Lung (tissue), 12 donors: ENCODE results near the gene SEMA3C. TPM values are rescaled to one million over a fixed set of nuclear protein-coding genes. Genes with fewer than 3 reads are reported as not detected.
A peak's percentile ranks its signal among the peaks of the same experiment; 100 is the strongest.

ENCODE experiments used
- ATAC-seq: fragments of 200-7000 bp; cut with Tn5 transposase; one replicate; pipeline ENCODE4 v1.9.1; 2020; ENCODE audit warnings: moderate number of reproducible peaks; ENCODE audit not compliant: insufficient read depth, low FRiP score
- DNase-seq, 3 donors: peaks; one replicate each; pipeline ENCODE4 v3.0.0-alpha.2; 2013 to 2017
- H3K27ac ChIP-seq, 2 donors: one replicate each; pipeline ENCODE4 v1.5.1; 2013; ENCODE audit warnings: mild to moderate bottlenecking in 2 of 2, moderate library complexity in 2 of 2, control low read depth in 1 of 2, inconsistent platforms in 1 of 2, low read depth in 1 of 2, low read length in 1 of 2
- H3K27me3 ChIP-seq, 3 donors: one replicate each; pipeline ENCODE4 v1.5.1; 2013; ENCODE audit warnings: low read length in 2 of 3; ENCODE audit not compliant: control insufficient read depth in 3 of 3, insufficient read depth in 3 of 3
- H3K36me3 ChIP-seq, 4 donors: one replicate each; pipeline ENCODE4 v1.5.1; 2013; ENCODE audit warnings: low read length in 4 of 4, mild to moderate bottlenecking in 1 of 4, moderate library complexity in 1 of 4; ENCODE audit not compliant: control insufficient read depth in 4 of 4, insufficient read depth in 4 of 4
- H3K4me1 ChIP-seq, 5 donors: one replicate each; pipeline ENCODE4 v1.5.1; 2013; ENCODE audit warnings: low read length in 5 of 5, mild to moderate bottlenecking in 2 of 5, moderate library complexity in 1 of 5; ENCODE audit not compliant: control insufficient read depth in 5 of 5, insufficient read depth in 5 of 5
- H3K4me3 ChIP-seq: one replicate; pipeline ENCODE4 v1.5.1; 2013; ENCODE audit warnings: mild to moderate bottlenecking, control low read depth, moderate library complexity
- H3K9ac ChIP-seq, 2 donors: one replicate each; pipeline ENCODE4 v1.5.1; 2013; ENCODE audit warnings: low read length in 2 of 2, control low read depth in 1 of 2; ENCODE audit not compliant: insufficient read depth in 1 of 2
- H3K9me3 ChIP-seq, 4 donors: one replicate each; pipeline ENCODE4 v1.5.1; 2013; ENCODE audit warnings: low read length in 3 of 4, mild to moderate bottlenecking in 1 of 4, moderate library complexity in 1 of 4; ENCODE audit not compliant: control insufficient read depth in 4 of 4, insufficient read depth in 3 of 4
- WGBS, 2 donors: extraction: QIAGEN DNeasy Blood & Tissue Kit; methylation state at CpG; one replicate each; pipeline ENCODE4 v1.1.7; 2013; 5-methylcytosine and 5-hydroxymethylcytosine counted together
- polyA plus RNA-seq, 2 donors: library from polyadenylated mRNA; stranded (reverse); fragments of 200-250 nt; gene quantifications; one replicate each; pipeline ENCODE4 v1.2.1, GENCODE V29; 2013
- total RNA-seq, 2 donors: library from RNA; depleted of rRNA in 1 of 2; stranded (reverse); fragments of >200 nt in 1 of 2; gene quantifications; one replicate each; pipeline ENCODE4 v1.2.1, GENCODE V29; 2014 to 2021
- TF ChIP-seq, protein P1 (sequence below): IDR thresholded peaks from 2 replicates; pipeline ENCODE4 v1.5.1; 2012; ENCODE audit warnings: mild to moderate bottlenecking; ENCODE audit errors: control extremely low read depth, extremely low read depth
- donor health status: control.
- donor health status: control.
- donor health status: Bipolar disorder and iron deficiency.
- donor health status: healthy.
- donor health status: DM: yes; HTN: yes; CAD: no.

Gene SEMA3C
- total and polyA plus RNA-seq, 4 donors, result 6.9 to 87.2 (median 33.7) TPM

DNA sequence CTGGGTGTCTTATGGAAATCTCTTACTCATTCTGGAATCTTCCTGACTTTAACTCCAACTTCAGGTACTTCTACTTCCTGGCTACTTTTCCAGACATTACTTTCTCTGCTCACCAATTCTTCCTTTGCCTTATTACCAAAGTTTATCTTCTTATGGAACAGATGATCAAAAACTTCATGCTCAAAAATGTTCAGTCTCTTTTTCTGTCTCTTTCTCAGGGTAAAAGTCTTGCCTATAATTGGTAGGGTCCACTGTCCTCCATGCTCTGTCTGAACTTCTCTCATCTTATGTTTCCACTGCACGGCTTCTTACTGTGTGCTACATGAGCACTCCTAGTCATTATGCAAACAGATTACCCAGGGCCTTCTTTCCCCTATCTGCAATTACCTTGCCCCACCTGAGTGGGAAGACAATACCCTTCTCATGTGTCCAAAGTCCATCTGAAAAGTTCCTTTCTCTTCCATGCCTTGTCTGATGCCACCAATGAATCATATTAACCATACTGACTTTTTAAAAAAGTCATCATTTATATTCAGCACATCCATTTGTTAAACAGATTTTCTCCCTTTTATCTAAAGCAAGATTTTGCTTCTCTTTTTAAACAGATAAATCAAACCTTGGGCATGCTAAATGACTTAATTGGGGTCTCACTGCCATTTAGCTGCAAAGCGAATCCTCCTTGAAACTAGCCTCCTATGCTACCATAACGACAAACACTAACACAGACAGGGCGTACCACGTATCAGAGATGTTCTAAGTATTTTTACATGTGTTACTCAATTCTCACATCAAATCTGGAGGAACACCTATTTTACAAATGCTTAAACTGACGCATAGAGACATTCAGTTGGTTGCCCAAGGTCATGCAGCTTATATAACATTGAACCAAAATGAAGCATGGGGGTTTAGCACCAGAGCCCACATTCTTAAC lies 48.8 kb downstream of the SEMA3C start:
- no peak for ATAC-seq

DNA sequence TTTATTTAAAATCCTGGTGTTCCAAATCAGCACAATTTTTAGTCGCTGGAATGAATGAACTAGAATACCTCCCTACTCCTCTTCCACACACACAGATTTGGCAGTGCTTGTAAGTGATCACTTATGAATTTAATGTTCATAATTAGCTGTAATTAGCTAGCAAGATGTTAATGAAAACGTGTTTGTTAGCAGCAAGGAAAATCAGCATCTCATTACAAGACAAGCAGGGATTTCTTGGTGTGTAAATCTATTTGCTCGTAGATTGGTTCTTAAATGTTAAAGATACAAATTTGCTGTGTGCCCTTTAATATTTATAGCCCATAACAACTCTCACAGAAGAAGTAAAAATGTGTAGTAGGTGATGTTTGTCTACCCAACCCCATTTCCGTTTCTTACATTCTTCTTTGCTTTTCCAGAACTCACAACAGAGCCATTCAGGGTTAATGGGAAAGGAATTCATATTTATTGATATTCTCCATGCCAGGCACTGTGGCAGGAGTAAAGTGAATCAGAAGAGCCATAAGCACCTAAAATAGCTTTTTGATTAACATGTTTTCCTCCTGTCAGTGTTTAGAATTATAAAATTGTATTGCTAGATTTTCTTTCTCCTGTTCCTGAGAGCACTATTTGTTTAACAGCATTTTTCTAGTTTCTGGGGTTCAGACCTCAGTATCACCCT lies 49.6 kb downstream of the SEMA3C start:
- Histone ChIP-seq H3K9me3 (no peaks in the 10 kb centered on the region), H3K36me3 (no peaks in the 10 kb centered on the region), H3K4me3 (no peak overlapping the region), H3K27me3 (no peaks in the 10 kb centered on the region), H3K9ac (no peak overlapping the region), H3K27ac (peak overlapping the region in 1 of 2 donors; percentile 9), H3K4me1 (peaks cover 0 to 5% (median 0%) of the 10 kb centered on the region in 5 donors)
- WGBS, 2 donors, result 74 to 84% methylated on average over 4 of the region's 4 CpGs
- ATAC-seq (no peak), DNase-seq (no peak)
- TF ChIP-seq, protein P1, sequence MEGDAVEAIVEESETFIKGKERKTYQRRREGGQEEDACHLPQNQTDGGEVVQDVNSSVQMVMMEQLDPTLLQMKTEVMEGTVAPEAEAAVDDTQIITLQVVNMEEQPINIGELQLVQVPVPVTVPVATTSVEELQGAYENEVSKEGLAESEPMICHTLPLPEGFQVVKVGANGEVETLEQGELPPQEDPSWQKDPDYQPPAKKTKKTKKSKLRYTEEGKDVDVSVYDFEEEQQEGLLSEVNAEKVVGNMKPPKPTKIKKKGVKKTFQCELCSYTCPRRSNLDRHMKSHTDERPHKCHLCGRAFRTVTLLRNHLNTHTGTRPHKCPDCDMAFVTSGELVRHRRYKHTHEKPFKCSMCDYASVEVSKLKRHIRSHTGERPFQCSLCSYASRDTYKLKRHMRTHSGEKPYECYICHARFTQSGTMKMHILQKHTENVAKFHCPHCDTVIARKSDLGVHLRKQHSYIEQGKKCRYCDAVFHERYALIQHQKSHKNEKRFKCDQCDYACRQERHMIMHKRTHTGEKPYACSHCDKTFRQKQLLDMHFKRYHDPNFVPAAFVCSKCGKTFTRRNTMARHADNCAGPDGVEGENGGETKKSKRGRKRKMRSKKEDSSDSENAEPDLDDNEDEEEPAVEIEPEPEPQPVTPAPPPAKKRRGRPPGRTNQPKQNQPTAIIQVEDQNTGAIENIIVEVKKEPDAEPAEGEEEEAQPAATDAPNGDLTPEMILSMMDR, result no peak

More for the DNA sequence above, 48.8 kb downstream of the SEMA3C start:
- no peak for DNase-seq
- Histone ChIP-seq H3K27ac (no peak overlapping the region), H3K4me3 (no peak overlapping the region), H3K9me3 (no peaks in the 10 kb centered on the region), H3K4me1 (peaks cover 0 to 5% (median 0%) of the 10 kb centered on the region in 5 donors), H3K27me3 (no peaks in the 10 kb centered on the region), H3K36me3 (no peaks in the 10 kb centered on the region), H3K9ac (no peak overlapping the region)
- TF ChIP-seq, protein P1, result no peak
- WGBS, 2 donors, result 93 to 96% methylated on average over 6 of the region's 6 CpGs

DNA sequence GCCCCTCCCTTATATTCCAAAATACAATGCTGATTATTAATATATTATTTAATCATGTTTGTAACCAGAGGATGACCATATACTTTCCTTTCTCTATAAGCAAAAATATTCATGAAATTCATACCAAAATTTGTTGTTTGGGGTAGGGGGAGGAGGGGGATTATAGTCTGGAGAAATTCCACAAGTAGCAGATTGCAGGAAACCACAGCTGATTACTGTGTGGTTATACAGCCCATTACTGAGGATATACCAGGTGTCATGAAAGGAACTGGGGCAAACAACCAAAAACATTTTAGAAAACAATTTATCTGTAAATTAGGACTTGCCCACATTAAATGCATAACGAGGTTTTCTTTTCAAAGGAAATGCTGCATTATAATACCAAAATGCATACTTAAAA lies 50.3 kb downstream of the SEMA3C start:
- Histone ChIP-seq H3K4me3 (no peak overlapping the region), H3K4me1 (peaks cover 0 to 5% (median 0%) of the 10 kb centered on the region in 5 donors), H3K27ac (no peak overlapping the region), H3K27me3 (no peaks in the 10 kb centered on the region), H3K9me3 (no peaks in the 10 kb centered on the region), H3K36me3 (no peaks in the 10 kb centered on the region), H3K9ac (no peak overlapping the region)
- ATAC-seq (no peak), DNase-seq (no peak)
- TF ChIP-seq, protein P1, result no peak
- 67 to 81% methylated on average over 1 of the region's 1 CpG for WGBS, 2 donors
